ENCODE measurements around the gene RPL18.
"Not testable (repeated sequence)": the region's sequence is repeated elsewhere in the genome, so short reads cannot be mapped to it uniquely, and the experiment has no call there.

Gene RPL18

DNA sequence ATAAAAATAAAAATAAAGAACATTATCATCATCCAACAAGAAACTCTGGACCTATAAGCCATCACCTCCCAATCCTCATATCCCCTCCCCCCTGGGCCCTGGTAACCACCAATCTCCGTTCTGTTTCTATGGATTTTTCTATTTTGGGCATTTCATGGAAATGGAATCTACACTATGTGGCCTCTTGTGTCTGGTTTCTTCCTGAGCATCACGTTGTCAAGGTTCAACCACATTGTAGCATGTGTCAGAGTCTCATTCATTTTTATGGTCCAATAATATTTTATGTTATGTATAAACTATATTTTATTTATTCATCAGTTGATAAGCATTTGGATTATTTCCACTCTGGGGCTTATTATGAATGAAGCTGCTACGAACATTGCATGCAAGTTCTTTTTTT lies 40.1 kb downstream of the RPL18 start:
- TF ChIP-seq EZH2phosphoT487 (IDR thresholded peaks at IDR 0.05; ENCODE audit: borderline replicate concordance): no peak
- TF ChIP-seq CTCF (conservative IDR thresholded peaks at IDR 0.05; ENCODE audit: low read length): no peak
- Histone ChIP-seq H3K79me2 (ENCODE audit: insufficient read depth, low read length) (no peaks in the 10 kb centered on the region), H3K4me1 (ENCODE audit: insufficient read depth, low read length, poor library complexity, severe bottlenecking) (peaks cover under 1% of the 10 kb centered on the region), H3F3A (ENCODE audit: low read depth) (no peaks in the 10 kb centered on the region), H4K20me1 (ENCODE audit: insufficient read depth, low read length, poor library complexity, severe bottlenecking) (no peaks in the 10 kb centered on the region), H3K9me2 (replicated peaks; ENCODE audit: low read depth, low read length) (no peaks in the 10 kb centered on the region), H3K9ac (ENCODE audit: low read depth, low read length, poor library complexity, severe bottlenecking) (no peak overlapping the region), H3K27me3 (ENCODE audit: insufficient read depth, low read length, poor library complexity, severe bottlenecking) (no peaks in the 10 kb centered on the region), H3K4me2 (ENCODE audit: low read depth, low read length, poor library complexity, severe bottlenecking) (no peak overlapping the region), H3K4me3 (ENCODE audit: low read length, poor library complexity, severe bottlenecking) (no peak overlapping the region), H3K36me3 (ENCODE audit: insufficient read depth, low read length) (no peaks in the 10 kb centered on the region), H3K9me3 (ENCODE audit: insufficient read depth, low read depth, low read length) (no peaks in the 10 kb centered on the region), H2AFZ (ENCODE audit: low read length) (no peak overlapping the region)

DNA sequence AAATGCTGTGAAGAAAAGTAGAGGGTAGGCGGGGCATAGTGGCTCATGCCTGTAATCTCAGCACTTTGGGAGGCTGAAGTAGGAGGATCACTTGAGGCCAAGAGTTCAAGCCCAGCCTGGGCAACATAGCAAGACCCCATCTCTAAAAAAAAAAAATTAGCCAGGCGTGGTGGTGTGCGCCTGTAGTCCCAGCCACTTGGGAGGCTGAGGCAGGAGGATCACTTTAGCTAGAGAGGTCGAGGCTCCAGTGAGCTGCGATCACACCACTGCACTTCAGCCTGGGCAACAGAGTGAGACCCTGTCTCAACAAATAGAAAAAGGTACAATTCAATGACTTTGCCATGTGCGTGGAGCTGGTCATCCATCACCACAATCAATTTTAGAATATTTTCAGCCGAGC lies 41.1 kb downstream of the RPL18 start:
- H3K27me3 ChIP-seq (ENCODE audit: insufficient read depth, low read length, poor library complexity, severe bottlenecking); H3K36me3 ChIP-seq (ENCODE audit: insufficient read depth, low read length); H3K9me2 ChIP-seq (replicated peaks; ENCODE audit: low read depth, low read length); H3K4me2 ChIP-seq (ENCODE audit: low read depth, low read length, poor library complexity, severe bottlenecking); H4K20me1 ChIP-seq (ENCODE audit: insufficient read depth, low read length, poor library complexity, severe bottlenecking); H3K4me1 ChIP-seq (ENCODE audit: insufficient read depth, low read length, poor library complexity, severe bottlenecking); H3K79me2 ChIP-seq (ENCODE audit: insufficient read depth, low read length); H3K4me3 ChIP-seq (ENCODE audit: low read length, poor library complexity, severe bottlenecking); H3K9ac ChIP-seq (ENCODE audit: low read depth, low read length, poor library complexity, severe bottlenecking); H2AFZ ChIP-seq (ENCODE audit: low read length); H3K9me3 ChIP-seq (ENCODE audit: insufficient read depth, low read depth, low read length); H3F3A ChIP-seq (ENCODE audit: low read depth): not testable (repeated sequence)

GRCh38 chr19:48575931-48576622 lies 42.9 kb downstream of the RPL18 start:
- no peaks in the 10 kb centered on the region for H3F3A ChIP-seq (ENCODE audit: low read depth)
- no peak for TF ChIP-seq EZH2phosphoT487 (IDR thresholded peaks at IDR 0.05; ENCODE audit: borderline replicate concordance)
- no peak for TF ChIP-seq CTCF (conservative IDR thresholded peaks at IDR 0.05; ENCODE audit: low read length)

DNA sequence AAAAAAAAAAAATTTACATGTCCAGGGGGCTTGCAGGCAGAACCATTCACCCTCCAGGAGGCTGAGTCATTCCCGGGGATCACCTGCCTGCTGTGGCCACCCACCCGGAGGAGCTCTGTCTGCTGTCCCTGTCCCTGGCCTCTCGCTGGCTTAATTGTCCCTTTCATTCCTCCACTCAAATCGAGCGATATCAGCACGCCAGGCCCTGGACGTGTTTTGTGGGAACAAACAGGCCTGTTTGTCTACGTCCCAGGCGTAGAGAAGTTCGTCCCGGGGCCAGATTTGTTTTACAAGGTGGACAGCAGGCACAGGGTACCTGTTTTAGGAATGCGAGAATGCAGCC lies 45.8 kb downstream of the RPL18 start:
- no peaks in the 10 kb centered on the region for H4K20me1 ChIP-seq (ENCODE audit: insufficient read depth, low read length, poor library complexity, severe bottlenecking)
- H3K9me3 ChIP-seq (ENCODE audit: insufficient read depth, low read depth, low read length): no peaks in the 10 kb centered on the region
- no peak for TF ChIP-seq CTCF (conservative IDR thresholded peaks at IDR 0.05; ENCODE audit: low read length)
- no peak for TF ChIP-seq EZH2phosphoT487 (IDR thresholded peaks at IDR 0.05; ENCODE audit: borderline replicate concordance)
- H2AFZ ChIP-seq (ENCODE audit: low read length): no peak overlapping the region
- H3K36me3 ChIP-seq (ENCODE audit: insufficient read depth, low read length): no peaks in the 10 kb centered on the region
- no peak overlapping the region for H3K4me3 ChIP-seq (ENCODE audit: low read length, poor library complexity, severe bottlenecking)
- no peaks in the 10 kb centered on the region for H3K4me1 ChIP-seq (ENCODE audit: insufficient read depth, low read length, poor library complexity, severe bottlenecking)
- H3F3A ChIP-seq (ENCODE audit: low read depth): no peaks in the 10 kb centered on the region
- no peaks in the 10 kb centered on the region for H3K27me3 ChIP-seq (ENCODE audit: insufficient read depth, low read length, poor library complexity, severe bottlenecking)
- no peak overlapping the region for H3K4me2 ChIP-seq (ENCODE audit: low read depth, low read length, poor library complexity, severe bottlenecking)
- no peaks in the 10 kb centered on the region for H3K79me2 ChIP-seq (ENCODE audit: insufficient read depth, low read length)
- no peaks in the 10 kb centered on the region for H3K9me2 ChIP-seq (replicated peaks; ENCODE audit: low read depth, low read length)
- H3K9ac ChIP-seq (ENCODE audit: low read depth, low read length, poor library complexity, severe bottlenecking): no peak overlapping the region

More at GRCh38 chr19:48575931-48576622, 42.9 kb downstream of the RPL18 start:
- Histone ChIP-seq H4K20me1 (ENCODE audit: insufficient read depth, low read length, poor library complexity, severe bottlenecking) (no peaks in the 10 kb centered on the region), H3K9ac (ENCODE audit: low read depth, low read length, poor library complexity, severe bottlenecking) (no peak overlapping the region), H3K4me1 (ENCODE audit: insufficient read depth, low read length, poor library complexity, severe bottlenecking) (no peaks in the 10 kb centered on the region), H2AFZ (ENCODE audit: low read length) (no peak overlapping the region), H3K9me2 (replicated peaks; ENCODE audit: low read depth, low read length) (no peaks in the 10 kb centered on the region), H3K36me3 (ENCODE audit: insufficient read depth, low read length) (no peaks in the 10 kb centered on the region), H3K27me3 (ENCODE audit: insufficient read depth, low read length, poor library complexity, severe bottlenecking) (no peaks in the 10 kb centered on the region), H3K79me2 (ENCODE audit: insufficient read depth, low read length) (no peaks in the 10 kb centered on the region), H3K4me2 (ENCODE audit: low read depth, low read length, poor library complexity, severe bottlenecking) (no peak overlapping the region), H3K9me3 (ENCODE audit: insufficient read depth, low read depth, low read length) (no peaks in the 10 kb centered on the region), H3K4me3 (ENCODE audit: low read length, poor library complexity, severe bottlenecking) (no peak overlapping the region)
